Endothelial cell of hepatic sinusoid (primary cell): ENCODE data around the gene TM4SF20.
"Not testable (repeated sequence)": the region's sequence is repeated elsewhere in the genome, so short reads cannot be mapped to it uniquely, and the experiment has no call there.

Experiments
- in situ Hi-C: cut with HindIII; loops from 2 replicates; pipeline ENCODE4 v1.10.0; 2017; ENCODE audit warnings: low sequenced_read_pairs

The TM4SF20 gene

DNA sequence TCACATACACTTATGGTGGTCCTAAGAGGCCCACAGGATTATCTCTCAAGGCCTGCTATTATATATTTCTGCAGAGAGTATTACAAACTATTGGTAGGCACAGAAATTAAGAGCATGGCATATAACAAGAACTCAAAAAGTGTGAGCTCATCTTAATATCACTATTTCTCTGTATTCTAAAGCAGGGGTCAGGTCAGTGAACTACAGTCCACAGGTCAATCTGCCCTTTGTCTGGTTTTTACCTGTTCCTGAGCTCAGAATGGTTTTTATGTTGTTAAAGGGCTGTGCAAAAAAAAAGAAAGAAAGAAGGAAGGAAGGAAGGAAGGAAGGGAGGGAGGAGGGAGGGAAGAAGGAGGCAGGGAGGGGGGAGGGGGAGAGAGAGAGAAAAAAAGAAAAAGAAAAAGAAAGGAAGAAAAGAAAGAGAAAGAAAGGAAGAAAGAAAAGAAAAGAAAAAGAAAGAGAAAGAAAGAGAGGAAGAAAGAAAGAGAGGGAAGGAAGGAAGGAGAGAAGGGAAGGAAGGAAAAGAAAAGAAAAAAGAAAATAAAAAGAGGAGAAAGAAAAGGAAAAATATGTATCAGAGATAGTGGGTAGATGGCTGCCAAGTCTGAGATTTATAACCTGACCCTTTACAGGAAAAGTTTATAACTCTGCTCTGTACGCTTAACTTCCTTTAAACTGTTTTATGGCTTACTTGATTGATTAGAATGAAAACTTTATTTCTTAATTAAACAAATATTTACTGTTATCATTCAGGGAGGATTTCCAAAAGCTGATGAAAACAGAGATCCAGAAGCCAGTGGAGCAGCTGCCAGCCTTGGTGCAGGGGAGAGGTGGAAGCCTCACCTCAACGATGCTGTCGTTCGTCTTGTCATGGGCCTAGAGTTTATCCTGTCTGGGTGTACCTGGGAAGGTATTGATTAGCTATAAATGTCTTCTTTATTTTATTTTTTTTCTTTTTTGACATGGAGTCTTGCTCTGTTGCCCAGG is 19.9 kb upstream of the TM4SF20 start:
- in situ Hi-C loops: no loop called here

- in situ Hi-C loops: no loop called here
These were observed 18.5 kb upstream of the TM4SF20 start for GRCh38 chr2:227397562-227397961.

DNA sequence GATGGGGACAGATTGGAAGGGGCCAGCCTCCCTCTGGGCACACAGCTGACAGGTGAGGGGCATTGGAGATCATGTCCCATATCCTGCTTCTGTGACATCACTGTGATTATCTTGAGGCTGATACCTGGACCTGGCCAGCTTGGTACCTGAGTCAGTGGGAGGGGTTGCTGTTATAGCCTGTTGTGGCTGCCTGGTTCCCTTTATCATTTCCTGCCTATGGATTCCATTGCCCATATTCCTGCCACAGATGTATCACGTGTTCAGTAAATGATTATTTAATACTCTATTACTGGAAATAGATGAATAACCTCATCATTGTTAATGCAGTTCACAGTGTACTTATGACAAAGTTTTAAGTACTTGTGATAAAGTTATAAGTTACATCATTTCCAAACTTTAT is 16.4 kb upstream of the TM4SF20 start:
- in situ Hi-C loops: no loop called here

DNA sequence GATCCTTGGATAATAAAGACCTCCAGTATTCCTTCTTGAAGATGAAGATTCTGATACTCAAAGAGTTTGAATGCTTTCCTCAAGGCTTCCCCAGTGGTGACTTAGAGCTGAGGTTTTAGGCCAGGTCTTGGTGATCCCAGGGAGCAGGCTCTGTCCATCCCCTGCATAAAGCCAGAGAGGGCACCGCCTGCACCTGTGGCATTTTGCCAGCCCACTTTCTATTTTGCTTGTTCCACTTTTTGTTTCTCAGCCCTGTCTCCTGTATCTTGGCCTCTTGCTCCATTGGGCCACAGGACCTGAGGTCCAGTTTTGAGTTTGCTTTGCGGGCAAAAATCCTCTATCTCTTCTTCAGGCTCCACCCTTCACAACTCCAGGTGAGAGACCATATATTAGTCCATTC is 15.3 kb upstream of the TM4SF20 start:
- in situ Hi-C loops: no loop called here

DNA sequence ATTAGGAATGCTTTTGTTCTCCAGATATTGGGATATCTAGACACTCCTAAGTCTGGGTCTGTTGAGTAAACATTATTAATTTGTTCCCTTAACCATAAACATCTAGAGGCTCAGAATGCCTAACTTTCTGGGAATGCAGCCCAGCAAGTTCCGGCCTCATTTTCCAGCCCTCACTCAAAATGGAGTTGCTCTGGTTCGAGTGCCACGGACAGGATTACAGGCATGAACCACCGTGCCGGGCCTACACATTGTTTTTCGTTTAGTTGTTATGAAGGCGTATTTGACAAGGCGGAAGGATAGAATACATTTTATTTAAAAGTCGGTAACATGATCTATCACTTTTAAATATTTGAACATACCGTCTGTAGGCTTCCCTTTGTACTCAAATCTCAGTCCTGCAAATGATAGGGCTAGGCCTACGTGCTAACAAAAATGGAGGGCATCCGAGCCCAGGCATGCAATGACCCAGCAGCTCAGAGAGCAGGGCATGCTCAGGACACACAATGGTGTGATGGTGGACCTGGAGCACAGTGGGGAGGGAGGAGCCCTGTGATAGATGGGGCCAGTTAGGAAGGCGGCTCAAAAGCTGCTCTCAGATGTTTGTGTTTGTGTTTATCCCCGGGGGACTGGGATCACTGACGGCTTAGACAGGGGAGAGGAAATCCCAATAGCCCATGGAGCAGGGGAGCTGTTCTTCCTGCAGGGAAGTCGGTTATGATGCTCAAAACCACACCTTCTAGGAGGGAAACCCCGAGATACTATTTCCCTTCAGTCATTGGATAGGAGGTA is 11.6 kb upstream of the TM4SF20 start:
- in situ Hi-C loops: no loop called here

DNA sequence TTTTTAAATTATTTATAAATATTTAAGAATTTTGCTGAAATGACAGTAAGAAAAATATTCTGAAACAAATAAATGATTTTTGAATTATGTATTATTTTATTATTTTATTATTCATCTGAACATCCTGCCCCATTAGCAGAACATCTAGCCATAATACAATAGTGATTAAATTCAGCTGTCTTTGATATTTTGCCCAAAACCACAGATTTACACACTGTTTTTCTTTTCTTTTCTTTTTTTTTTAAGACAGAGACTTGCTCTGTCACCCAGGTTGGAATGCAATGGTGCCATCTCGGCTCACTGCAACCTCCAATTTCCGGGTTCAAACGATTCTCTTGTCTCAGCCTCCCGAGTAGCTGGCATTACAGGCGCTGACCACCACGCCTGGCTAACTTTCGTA is 10.6 kb upstream of the TM4SF20 start:
- in situ Hi-C loops: no loop called here

- in situ Hi-C loops: no loop called here
These were observed 10.1 kb upstream of the TM4SF20 start for GRCh38 chr2:227389231-227389630.

GRCh38 chr2:227388537-227389011 is 9.5 kb upstream of the TM4SF20 start:
- in situ Hi-C loops: no loop called here

DNA sequence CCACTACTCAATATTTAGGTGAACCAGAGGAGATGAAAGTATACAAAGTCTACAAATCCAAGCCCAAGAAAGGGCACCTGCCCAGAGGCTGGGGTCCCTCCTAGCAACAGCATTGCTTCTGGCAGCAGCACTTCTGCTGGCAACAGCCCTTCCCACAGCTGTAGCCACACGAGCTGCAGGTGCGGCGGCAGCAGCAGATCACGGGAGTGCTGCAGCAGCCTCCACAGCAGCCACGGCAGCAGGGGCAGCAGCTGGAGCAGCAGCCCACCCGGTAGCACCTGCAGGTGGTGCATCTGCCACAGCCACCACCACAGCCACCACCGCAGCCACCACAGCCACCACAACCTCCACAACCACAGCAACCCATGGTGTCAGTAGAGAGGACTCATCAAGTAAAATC is 8.5 kb upstream of the TM4SF20 start, which contains the start of gene SCYGR1:
Gene SCYGR1, minus strand, starts transcription at position 367 of the 400 bp plus-strand sequence. Its CDS starts 0 bp downstream, at position 367.
- in situ Hi-C loops: not testable (repeated sequence)

GRCh38 chr2:227386630-227387029 is 7.5 kb upstream of the TM4SF20 start:
- in situ Hi-C loops: no loop called here

DNA sequence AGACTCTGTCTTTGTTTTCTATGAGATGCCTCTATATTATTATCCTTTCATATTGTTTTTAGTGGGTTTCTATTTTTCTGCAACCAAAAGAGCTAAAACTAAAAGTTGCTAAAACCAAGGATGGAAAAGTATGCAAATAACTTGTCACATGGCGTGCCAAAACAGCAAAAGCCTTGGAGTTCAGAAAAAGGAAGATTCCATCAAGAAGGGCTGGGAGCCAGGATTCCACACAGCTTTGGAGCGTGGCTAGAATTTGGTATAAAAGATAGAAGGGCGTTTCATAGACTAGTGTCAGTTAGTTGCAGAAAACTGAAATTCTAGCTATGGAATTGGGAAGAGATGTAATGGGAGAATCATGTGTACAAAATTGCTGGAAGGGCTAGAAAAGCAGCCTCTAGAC is 4.6 kb upstream of the TM4SF20 start:
- in situ Hi-C loops: no loop called here

- in situ Hi-C loops: not testable (repeated sequence)
These were observed 3.2 kb upstream of the TM4SF20 start for GRCh38 chr2:227382241-227382835.

GRCh38 chr2:227378371-227378782 is 729 bp downstream of the TM4SF20 start:
- in situ Hi-C loops: no loop called here

GRCh38 chr2:227377467-227378351 is 1.4 kb downstream of the TM4SF20 start:
- in situ Hi-C loops: no loop called here

- in situ Hi-C loops: no loop called here
These were observed 2.3 kb downstream of the TM4SF20 start for GRCh38 chr2:227376656-227377396.

DNA sequence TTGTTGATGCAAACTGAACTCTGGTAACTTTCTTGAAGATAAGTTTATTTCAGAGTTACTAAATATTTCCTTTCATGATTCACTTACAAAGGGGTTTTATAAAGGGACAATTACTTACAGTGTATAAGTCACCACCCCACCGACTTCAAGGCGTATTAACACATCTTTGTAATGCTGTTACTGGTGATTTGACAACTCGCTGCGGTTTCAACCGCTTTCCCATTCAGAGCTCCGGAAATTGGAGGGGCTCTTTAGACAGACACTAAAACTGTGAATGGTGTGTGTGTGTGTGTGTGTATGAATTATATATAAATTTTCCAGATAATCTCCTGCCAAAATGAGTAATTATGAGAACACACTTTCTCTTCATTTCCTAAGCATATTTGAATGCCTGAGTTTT is 4.9 kb downstream of the TM4SF20 start:
- in situ Hi-C loops: no loop called here

- in situ Hi-C loops: no loop called here
These were observed 5.7 kb downstream of the TM4SF20 start for GRCh38 chr2:227373389-227373788.

GRCh38 chr2:227370791-227371312 is 8.3 kb downstream of the TM4SF20 start:
- in situ Hi-C loops: no loop called here

- in situ Hi-C loops: no loop called here
These were observed 9.0 kb downstream of the TM4SF20 start for GRCh38 chr2:227370092-227370491.
